NOMO-1 (cell line): ENCODE measurements around the gene KRT13.
A peak's percentile ranks its signal among the peaks of the same experiment; 100 is the strongest.

ENCODE experiments used
- DNase-seq, 2 experiments: peaks; one replicate each; lab custom pipeline; 2025; ENCODE audit not compliant: unreplicated experiment in 2 of 2; lab: John Stamatoyannopoulos, UW

Gene KRT13

GRCh38 chr17:41475421-41475820 is 30.0 kb downstream of the KRT13 start:
- no peak for DNase-seq

GRCh38 chr17:41474863-41475262 is 30.5 kb downstream of the KRT13 start:
- DNase-seq = no peak

GRCh38 chr17:41468346-41468745 is 37.1 kb downstream of the KRT13 start:
- DNase-seq = no peak

- no peak for DNase-seq
Observed at GRCh38 chr17:41467561-41467960, 37.9 kb downstream of the KRT13 start.

- DNase-seq = no peak
Observed at GRCh38 chr17:41466988-41467387, 38.4 kb downstream of the KRT13 start, which contains the start of gene KRT32. TSS of gene KRT32 (minus strand) at chr17:41467386. CDS start at chr17:41467325, 61 bp downstream.

- DNase-seq = no peak
Observed at GRCh38 chr17:41464682-41465081, 40.7 kb downstream of the KRT13 start.

- DNase-seq = no peak
Observed at GRCh38 chr17:41464173-41464572, 41.2 kb downstream of the KRT13 start.

- no peak for DNase-seq
Observed at GRCh38 chr17:41463746-41464145, 41.7 kb downstream of the KRT13 start.

GRCh38 chr17:41462705-41463104 is 42.7 kb downstream of the KRT13 start:
- no peak for DNase-seq

- DNase-seq = no peak
Observed at GRCh38 chr17:41457676-41458075, 47.7 kb downstream of the KRT13 start.

- no peak for DNase-seq
Observed at GRCh38 chr17:41456204-41456603, 49.2 kb downstream of the KRT13 start.

- DNase-seq = no peak
Observed at GRCh38 chr17:41455236-41455635, 50.2 kb downstream of the KRT13 start.

GRCh38 chr17:41453066-41453465 is 52.3 kb downstream of the KRT13 start:
- DNase-seq = no peak

GRCh38 chr17:41452281-41452680 is 53.1 kb downstream of the KRT13 start:
- peak in 1 of 2 experiments; percentile 15 for DNase-seq

GRCh38 chr17:41451154-41451728 is 54.2 kb downstream of the KRT13 start:
- DNase-seq = no peak
